Measurements from ENCODE around the gene GPRIN3.

The GPRIN3 gene

DNA sequence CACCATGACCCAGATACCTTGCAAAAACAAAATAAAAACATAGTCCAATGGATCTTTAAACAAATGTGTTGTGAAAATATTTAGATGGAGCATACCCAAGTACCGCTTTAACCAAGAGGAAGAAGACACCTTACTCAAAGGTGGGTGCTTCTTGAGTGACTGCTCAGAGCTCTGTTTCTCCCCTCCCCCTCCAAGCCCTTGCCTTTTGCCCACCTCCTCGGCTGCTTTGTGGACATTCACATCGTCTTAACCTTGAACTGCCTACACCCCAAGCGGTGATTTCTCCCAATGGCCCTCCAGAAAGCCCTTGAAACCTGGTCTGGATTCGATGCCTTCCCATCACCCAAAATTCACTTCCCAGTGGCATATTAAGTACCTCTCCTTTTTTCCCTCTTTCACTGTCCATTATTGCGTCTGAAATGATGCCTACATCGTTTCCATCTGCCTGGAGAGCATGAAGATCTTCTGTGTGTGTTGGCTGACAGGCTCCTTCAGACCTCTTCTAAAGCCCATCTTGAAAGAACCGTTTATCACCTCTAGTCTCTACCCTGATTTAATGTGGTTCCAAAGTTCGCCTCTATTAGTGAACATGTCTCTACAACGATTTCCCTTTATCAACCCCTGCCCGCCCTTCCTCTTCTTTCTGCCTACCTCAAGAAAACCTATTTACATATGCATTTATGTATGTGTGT lies 968 bp downstream of the GPRIN3 start:
- Histone ChIP-seq H3K27me3 (ENCODE audit: insufficient read depth, poor library complexity, severe bottlenecking) (peaks cover 15% of the 10 kb centered on the region), H3K27ac (replicated peaks) (no peak overlapping the region), H3K4me3 (replicated peaks; ENCODE audit: insufficient read depth, low read length) (no peak overlapping the region)
- DNase-seq (ENCODE audit: low read depth in 1 of 2, low spot score in 1 of 2): no peak
- TF ChIP-seq POLR2AphosphoS5 (IDR thresholded peaks at IDR 0.05; ENCODE audit: low read depth) (no peak), GABPA (IDR thresholded peaks at IDR 0.05; ENCODE audit: low read depth) (no peak), SPI1 (IDR thresholded peaks at IDR 0.05; ENCODE audit: borderline replicate concordance, low read depth) (no peak)
- TF ChIP-seq, protein P1, sequence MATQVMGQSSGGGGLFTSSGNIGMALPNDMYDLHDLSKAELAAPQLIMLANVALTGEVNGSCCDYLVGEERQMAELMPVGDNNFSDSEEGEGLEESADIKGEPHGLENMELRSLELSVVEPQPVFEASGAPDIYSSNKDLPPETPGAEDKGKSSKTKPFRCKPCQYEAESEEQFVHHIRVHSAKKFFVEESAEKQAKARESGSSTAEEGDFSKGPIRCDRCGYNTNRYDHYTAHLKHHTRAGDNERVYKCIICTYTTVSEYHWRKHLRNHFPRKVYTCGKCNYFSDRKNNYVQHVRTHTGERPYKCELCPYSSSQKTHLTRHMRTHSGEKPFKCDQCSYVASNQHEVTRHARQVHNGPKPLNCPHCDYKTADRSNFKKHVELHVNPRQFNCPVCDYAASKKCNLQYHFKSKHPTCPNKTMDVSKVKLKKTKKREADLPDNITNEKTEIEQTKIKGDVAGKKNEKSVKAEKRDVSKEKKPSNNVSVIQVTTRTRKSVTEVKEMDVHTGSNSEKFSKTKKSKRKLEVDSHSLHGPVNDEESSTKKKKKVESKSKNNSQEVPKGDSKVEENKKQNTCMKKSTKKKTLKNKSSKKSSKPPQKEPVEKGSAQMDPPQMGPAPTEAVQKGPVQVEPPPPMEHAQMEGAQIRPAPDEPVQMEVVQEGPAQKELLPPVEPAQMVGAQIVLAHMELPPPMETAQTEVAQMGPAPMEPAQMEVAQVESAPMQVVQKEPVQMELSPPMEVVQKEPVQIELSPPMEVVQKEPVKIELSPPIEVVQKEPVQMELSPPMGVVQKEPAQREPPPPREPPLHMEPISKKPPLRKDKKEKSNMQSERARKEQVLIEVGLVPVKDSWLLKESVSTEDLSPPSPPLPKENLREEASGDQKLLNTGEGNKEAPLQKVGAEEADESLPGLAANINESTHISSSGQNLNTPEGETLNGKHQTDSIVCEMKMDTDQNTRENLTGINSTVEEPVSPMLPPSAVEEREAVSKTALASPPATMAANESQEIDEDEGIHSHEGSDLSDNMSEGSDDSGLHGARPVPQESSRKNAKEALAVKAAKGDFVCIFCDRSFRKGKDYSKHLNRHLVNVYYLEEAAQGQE (IDR thresholded peaks at IDR 0.05; ENCODE audit: insufficient replicate concordance, low read depth): no peak
- TF ChIP-seq, protein P2, sequence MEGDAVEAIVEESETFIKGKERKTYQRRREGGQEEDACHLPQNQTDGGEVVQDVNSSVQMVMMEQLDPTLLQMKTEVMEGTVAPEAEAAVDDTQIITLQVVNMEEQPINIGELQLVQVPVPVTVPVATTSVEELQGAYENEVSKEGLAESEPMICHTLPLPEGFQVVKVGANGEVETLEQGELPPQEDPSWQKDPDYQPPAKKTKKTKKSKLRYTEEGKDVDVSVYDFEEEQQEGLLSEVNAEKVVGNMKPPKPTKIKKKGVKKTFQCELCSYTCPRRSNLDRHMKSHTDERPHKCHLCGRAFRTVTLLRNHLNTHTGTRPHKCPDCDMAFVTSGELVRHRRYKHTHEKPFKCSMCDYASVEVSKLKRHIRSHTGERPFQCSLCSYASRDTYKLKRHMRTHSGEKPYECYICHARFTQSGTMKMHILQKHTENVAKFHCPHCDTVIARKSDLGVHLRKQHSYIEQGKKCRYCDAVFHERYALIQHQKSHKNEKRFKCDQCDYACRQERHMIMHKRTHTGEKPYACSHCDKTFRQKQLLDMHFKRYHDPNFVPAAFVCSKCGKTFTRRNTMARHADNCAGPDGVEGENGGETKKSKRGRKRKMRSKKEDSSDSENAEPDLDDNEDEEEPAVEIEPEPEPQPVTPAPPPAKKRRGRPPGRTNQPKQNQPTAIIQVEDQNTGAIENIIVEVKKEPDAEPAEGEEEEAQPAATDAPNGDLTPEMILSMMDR (IDR thresholded peaks at IDR 0.05; ENCODE audit: insufficient read depth, low read length): no peak

DNA sequence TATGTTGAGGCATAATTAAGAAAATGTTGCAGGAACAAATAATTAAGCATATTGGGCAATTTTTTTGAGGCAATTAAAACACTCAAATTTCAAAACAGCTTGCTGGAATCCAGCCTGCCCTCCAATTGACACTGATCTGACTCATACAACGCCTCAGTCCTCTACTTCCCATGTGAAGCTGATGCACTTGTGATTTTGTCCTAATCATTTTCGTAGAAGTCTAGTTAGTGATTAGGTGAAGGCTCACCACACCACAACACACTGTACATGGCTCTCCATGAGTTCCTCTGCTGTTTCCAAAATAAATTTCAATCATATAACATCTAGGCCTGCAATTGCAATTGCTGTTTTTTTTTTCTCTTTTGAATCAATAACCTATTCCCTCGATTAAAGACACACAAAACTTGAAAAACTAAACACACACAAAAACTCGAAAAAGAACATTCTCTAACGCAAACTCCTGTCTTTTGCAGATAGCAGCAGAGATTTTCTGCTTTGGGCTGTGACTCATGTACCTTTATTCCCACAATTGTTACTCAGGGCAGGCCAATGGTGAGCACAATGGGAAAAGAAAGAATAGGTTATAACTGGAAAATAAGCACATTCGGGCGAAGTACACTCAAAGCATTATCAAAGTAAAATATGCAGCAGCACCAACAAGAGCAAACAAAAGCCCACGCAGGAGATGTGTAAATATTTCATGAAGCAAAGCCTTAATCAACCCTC lies 1.7 kb downstream of the GPRIN3 start:
- Histone ChIP-seq H3K27me3 (ENCODE audit: insufficient read depth, poor library complexity, severe bottlenecking) (peaks cover 15% of the 10 kb centered on the region), H3K4me3 (replicated peaks; ENCODE audit: insufficient read depth, low read length) (no peak overlapping the region), H3K27ac (replicated peaks) (no peak overlapping the region)
- TF ChIP-seq POLR2AphosphoS5 (IDR thresholded peaks at IDR 0.05; ENCODE audit: low read depth): no peak
- TF ChIP-seq, protein P2 (IDR thresholded peaks at IDR 0.05; ENCODE audit: insufficient read depth, low read length): no peak
- peak in 1 of 2 experiments; percentile 65 for DNase-seq (ENCODE audit: low read depth in 1 of 2, low spot score in 1 of 2)

DNA sequence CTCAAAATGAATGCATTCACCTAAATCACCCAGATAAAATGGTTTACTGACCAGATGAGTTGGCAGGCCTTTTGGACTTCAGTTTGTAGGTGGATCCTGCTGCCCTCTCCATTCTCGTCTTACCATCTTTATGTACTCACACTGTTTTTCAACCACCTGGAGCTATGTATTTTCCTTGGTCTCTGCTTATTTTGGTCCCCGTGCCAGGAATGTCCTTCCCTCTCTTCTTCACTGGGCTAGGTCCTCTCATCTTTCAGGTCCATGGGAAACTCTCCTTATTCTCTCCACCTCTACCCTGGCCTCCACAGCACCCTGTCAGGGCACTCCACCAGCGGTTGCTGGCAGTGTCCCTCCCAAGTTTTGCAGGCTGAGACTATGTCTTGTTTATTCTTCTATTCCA lies 2.6 kb downstream of the GPRIN3 start:
- H3K27me3 ChIP-seq (ENCODE audit: insufficient read depth, poor library complexity, severe bottlenecking): peaks cover 15% of the 10 kb centered on the region
- H3K27ac ChIP-seq (replicated peaks): no peak overlapping the region
- TF ChIP-seq, protein P2 (IDR thresholded peaks at IDR 0.05; ENCODE audit: insufficient read depth, low read length): no peak
- no peak for TF ChIP-seq SPI1 (IDR thresholded peaks at IDR 0.05; ENCODE audit: borderline replicate concordance, low read depth)
- TF ChIP-seq POLR2AphosphoS5 (IDR thresholded peaks at IDR 0.05; ENCODE audit: low read depth): no peak
- TF ChIP-seq, protein P1 (IDR thresholded peaks at IDR 0.05; ENCODE audit: insufficient replicate concordance, low read depth): no peak
- no peak for TF ChIP-seq GABPA (IDR thresholded peaks at IDR 0.05; ENCODE audit: low read depth)
- DNase-seq (ENCODE audit: low read depth in 1 of 2, low spot score in 1 of 2): no peak
- H3K4me3 ChIP-seq (replicated peaks; ENCODE audit: insufficient read depth, low read length): no peak overlapping the region

All from HL-60 (cell line).